PC-3 (cell line): ENCODE results near the gene USHBP1.
A peak's percentile ranks its signal among the peaks of the same experiment; 100 is the strongest.

ENCODE experiments used
- CTCF ChIP-seq: fragments of 300-600 bp; sonication (generic); conservative IDR thresholded peaks from 2 replicates; pipeline ENCODE4 v1.5.1; 2017; ENCODE audit warnings: antibody characterized with exemption, low read depth, mild to moderate bottlenecking, low read length
- EZH2 ChIP-seq: fragments of 300-600 bp; sonication (generic); IDR thresholded peaks from one replicate; pipeline ENCODE4 v1.6.1; 2017; ENCODE audit warnings: antibody characterized with exemption, mild to moderate bottlenecking, low read length; ENCODE audit not compliant: unreplicated experiment
- EZH2phosphoT487 ChIP-seq: fragments of 300-600 bp; sonication (generic); IDR thresholded peaks from 2 replicates; pipeline ENCODE4 v1.6.1; 2018; ENCODE audit warnings: mild to moderate bottlenecking, antibody characterized with exemption, low read length, borderline replicate concordance

- TF ChIP-seq CTCF (peak; percentile 84), EZH2 (no peak), EZH2phosphoT487 (no peak)
Observed at GRCh38 chr19:17205237-17206140, 59.1 kb downstream of the USHBP1 start.
